NT2/D1 (cell line): ENCODE results near the gene GLYATL2.

ENCODE experiments used
- YY1 ChIP-seq: IDR thresholded peaks from 2 replicates; pipeline ENCODE4 v1.6.1; 2011; ENCODE audit not compliant: insufficient read length, insufficient read depth
- ZNF274 ChIP-seq: IDR thresholded peaks from 2 replicates; pipeline ENCODE4 v1.6.1; 2011; ENCODE audit warnings: mild to moderate bottlenecking, low read depth, low read length

DNA sequence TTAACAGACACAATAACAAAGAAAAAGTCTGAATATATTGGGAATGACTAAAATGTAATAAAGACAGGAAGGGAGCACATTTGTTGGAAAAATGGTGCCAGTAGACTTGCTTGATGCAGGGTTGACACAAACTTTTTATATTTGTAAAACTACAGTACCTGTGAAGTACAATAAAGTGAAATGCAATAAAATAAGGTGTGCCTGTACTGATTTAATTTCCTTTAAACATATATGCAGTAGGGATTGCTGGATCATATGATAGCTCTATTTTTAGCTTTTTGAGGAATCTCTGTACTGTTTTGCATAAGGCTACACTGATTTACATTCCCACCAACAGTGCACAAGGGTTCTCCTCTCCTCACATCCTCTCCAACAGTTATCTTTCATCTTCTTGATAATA lies 12.3 kb upstream of the GLYATL2 start:
- TF ChIP-seq ZNF274 (no peak), YY1 (no peak)
